ENCODE measurements around the gene EPHA1.
A peak's percentile ranks its signal among the peaks of the same experiment; 100 is the strongest.

The EPHA1 gene

DNA sequence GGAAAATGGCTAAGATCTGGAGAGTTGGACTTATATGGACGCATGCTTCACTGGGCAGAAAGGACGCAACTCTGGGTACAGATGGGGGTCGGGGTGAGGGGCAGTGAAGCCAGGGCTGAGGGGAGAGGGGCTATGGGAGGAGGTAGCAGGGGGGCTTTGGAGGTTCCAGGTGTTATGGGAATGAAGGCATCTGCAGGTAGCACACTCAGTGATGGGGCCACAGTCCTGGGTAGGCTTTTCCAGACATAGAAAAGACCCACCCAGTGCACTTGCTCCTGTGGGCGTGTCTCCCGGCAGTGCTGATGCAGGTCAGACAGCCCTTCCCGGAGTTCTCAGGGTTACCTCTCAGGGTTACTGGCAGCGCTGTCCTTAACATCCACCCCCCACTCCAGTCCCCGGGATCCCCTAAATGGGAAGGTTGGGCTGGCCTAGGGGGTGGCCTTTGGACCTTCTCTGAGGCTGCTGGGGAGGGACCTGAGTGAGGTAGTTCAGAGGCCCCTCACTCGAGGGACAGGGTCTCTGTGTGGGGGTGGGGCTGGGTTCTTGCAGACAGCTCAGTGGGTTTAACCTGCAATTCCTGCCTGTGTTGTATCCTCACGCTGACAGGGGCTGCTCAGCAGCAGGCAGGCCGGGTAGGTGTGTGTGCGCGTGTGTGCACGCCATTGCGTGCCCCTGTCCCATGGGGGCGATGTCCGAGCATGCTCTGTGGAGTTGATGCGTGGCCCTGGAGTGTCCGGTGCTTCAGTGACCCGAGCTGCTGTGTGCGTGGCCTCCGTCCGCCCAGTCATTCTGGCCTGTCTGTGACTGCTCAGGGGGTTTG is 21.3 kb downstream of the EPHA1 start:
- DNase-seq, result no peak

GRCh38 chr7:143385891-143386781 is 22.5 kb downstream of the EPHA1 start:
- DNase-seq, result no peak

- DNase-seq, result no peak
These were observed 23.7 kb downstream of the EPHA1 start for GRCh38 chr7:143384661-143385631.

DNA sequence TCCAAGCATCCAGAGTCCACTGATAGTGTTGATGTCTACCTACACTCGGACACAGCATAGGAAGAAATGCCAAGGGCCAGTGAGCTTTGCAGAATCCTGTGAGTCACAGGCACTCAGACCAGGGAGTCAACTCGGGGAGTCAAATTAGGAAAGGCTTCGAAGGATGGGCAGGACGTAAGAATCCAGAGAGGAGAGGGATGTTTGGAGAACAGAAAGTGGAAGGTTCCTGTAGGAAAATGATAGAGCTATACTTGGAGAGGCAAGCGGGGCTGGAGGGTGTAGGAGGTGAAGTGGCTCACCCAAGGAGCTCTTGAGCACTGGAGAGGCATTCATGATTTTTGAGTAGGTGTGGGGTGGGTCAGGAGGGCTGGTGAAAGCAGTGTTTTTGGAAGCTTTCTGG is 24.5 kb downstream of the EPHA1 start:
- DNase-seq, result no peak

DNA sequence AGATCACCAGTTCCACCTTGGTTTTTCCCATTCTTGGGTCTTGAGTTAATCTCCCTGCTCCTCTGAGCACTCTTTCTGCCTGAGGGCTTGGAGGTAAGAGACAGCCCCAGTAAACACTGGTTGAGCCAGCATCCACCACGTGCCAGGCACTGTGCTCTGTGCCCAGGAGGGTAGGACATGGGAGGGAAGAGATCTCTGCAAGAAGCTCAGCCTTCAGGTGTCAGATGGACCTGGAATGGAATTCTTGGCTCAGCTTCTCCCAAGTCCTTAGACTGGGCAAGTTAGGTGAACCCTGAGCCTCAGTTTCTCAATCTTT is 25.1 kb downstream of the EPHA1 start:
- DNase-seq, result no peak

DNA sequence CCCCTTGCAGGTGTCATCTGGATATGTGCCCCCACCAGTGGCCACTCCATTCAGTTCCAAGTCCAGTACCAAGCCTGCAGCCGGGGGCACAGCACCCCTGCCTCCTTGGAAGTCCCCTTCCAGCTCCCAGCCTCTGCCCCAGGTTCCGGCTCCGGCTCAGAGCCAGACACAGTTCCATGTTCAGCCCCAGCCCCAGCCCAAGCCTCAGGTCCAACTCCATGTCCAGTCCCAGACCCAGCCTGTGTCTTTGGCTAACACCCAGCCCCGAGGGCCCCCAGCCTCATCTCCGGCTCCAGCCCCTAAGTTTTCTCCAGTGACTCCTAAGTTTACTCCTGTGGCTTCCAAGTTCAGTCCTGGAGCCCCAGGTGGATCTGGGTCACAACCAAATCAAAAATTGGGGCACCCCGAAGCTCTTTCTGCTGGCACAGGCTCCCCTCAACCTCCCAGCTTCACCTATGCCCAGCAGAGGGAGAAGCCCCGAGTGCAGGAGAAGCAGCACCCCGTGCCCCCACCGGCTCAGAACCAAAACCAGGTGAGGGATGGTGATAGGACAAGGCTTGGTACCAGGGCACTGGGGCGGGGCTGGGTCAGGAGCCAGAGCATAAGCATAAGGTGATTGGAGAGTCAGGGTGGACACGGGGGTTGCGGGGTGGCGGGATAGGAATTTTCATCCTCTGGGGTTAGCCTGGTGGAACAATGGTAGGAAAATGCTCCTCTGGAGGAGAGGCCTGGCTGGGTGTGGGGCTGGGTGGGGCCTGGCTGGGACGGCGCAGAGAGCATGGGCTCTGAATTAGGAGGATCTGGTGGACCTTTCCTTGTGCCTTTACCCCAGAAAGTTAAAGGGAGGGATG is 25.6 kb downstream of the EPHA1 start:
- no peak for DNase-seq

GRCh38 chr7:143382126-143382790 is 26.4 kb downstream of the EPHA1 start:
- no peak for DNase-seq

DNA sequence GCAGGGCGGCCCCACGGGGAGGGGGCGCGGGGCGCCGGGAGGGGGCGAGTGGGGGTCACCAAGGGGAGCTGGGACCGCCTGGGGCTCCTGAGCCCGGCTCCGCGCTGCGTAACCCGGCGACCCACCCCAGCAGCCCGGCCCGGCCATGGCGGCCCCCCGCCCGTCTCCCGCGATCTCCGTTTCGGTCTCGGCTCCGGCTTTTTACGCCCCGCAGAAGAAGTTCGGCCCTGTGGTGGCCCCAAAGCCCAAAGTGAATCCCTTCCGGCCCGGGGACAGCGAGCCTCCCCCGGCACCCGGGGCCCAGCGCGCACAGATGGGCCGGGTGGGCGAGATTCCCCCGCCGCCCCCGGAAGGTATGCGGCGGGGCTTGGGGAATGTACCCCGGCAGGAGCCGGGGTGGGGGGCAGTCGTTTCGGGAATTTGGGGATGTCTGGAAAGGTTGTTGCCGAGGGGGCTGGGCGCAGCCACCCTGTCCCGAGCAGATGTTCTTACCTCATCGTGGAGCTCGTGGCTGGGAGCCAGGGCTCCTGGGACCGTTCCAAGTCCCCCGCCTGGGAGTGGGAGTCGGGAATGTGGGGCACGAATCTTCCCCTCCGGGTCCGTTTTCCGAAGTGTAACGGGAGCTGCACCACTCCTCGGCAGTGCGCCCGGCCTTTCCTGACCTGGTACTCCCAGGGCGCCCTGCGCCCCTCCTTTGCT is 27.1 kb downstream of the EPHA1 start:
- no peak for DNase-seq

GRCh38 chr7:143380646-143381426 is 27.8 kb downstream of the EPHA1 start, which contains the start of gene ZYX:
Gene ZYX, plus strand, starts transcription at chr7:143381345. Its CDS starts 227 bp downstream, at chr7:143381572.
- DNase-seq, result peak; percentile 79

DNA sequence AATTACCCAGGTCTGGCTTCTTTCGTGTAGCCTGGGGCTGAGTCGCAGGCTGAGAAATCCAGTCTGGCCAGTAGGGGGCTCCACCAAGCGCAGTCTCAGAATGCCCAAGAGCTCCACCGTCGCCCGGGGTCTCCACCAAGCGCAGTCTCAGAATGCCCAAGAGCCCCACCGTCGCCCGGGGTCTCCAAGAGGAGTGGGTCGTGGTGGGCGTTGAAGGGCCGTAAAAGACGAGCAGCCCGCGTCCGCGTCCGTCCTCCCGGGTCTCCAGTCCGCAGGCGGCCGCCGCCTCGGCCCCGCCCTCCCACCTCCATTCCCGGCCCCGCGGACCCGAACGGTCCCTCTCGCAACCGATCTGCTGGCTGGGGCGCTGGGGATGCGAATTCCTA is 28.4 kb downstream of the EPHA1 start:
- peak; percentile 83 for DNase-seq

GRCh38 chr7:143379611-143380259 is 28.9 kb downstream of the EPHA1 start:
- no peak for DNase-seq

GRCh38 chr7:143376396-143376795 is 32.3 kb downstream of the EPHA1 start:
- DNase-seq, result no peak

GRCh38 chr7:143375298-143376034 is 33.2 kb downstream of the EPHA1 start:
- DNase-seq, result no peak

GRCh38 chr7:143374561-143374960 is 34.1 kb downstream of the EPHA1 start:
- no peak for DNase-seq

GRCh38 chr7:143373255-143373794 is 35.3 kb downstream of the EPHA1 start:
- no peak for DNase-seq

- peak; percentile 36 for DNase-seq
These were observed 36.6 kb downstream of the EPHA1 start for GRCh38 chr7:143372070-143372469.

- no peak for DNase-seq
These were observed 38.7 kb downstream of the EPHA1 start for GRCh38 chr7:143369678-143370651.
